Activated CD8-positive, alpha-beta memory T cell treated with anti-CD3 and anti-CD28 coated beads, Interleukin-2, amount 50 U/mL, for 1 hour (primary cell): ENCODE results near the gene GLIS2.
A peak's percentile ranks its signal among the peaks of the same experiment; 100 is the strongest.
"Not testable (repeated sequence)": the region's sequence is repeated elsewhere in the genome, so short reads cannot be mapped to it uniquely, and the experiment has no call there.

Experiments
- DNase-seq: peaks from one replicate; pipeline ENCODE4 v3.0.0-alpha.2; 2020; ENCODE audit errors: extremely low read depth

GLIS2 gene

GRCh38 chr16:4319454-4320421 lies 3.9 kb downstream of the GLIS2 start:
- DNase-seq: no peak

- DNase-seq: no peak
Measured at GRCh38 chr16:4320571-4321137, 4.8 kb downstream of the GLIS2 start.

GRCh38 chr16:4321286-4322120 lies 5.6 kb downstream of the GLIS2 start:
- no peak for DNase-seq

- DNase-seq: no peak
Measured at GRCh38 chr16:4322121-4323052, 6.5 kb downstream of the GLIS2 start.

- DNase-seq: no peak
Measured at GRCh38 chr16:4323071-4323844, 7.4 kb downstream of the GLIS2 start.

- no peak for DNase-seq
Measured at GRCh38 chr16:4323845-4324488, 8.1 kb downstream of the GLIS2 start.

- no peak for DNase-seq
Measured at GRCh38 chr16:4324492-4325252, 8.8 kb downstream of the GLIS2 start.

- DNase-seq: no peak
Measured at GRCh38 chr16:4325253-4325758, 9.4 kb downstream of the GLIS2 start.

GRCh38 chr16:4327386-4328045 lies 11.6 kb downstream of the GLIS2 start:
- DNase-seq: no peak

- peak; percentile 19 for DNase-seq
Measured at GRCh38 chr16:4328046-4328781, 12.3 kb downstream of the GLIS2 start.

- DNase-seq: no peak
Measured at GRCh38 chr16:4328782-4329775, 13.2 kb downstream of the GLIS2 start.

- DNase-seq: no peak
Measured at GRCh38 chr16:4330277-4330874, 14.5 kb downstream of the GLIS2 start.

- DNase-seq: no peak
Measured at GRCh38 chr16:4332083-4332482, 16.2 kb downstream of the GLIS2 start.

GRCh38 chr16:4332623-4333307 lies 16.9 kb downstream of the GLIS2 start:
- DNase-seq: no peak

- DNase-seq: no peak
Measured at GRCh38 chr16:4333308-4333638, 17.4 kb downstream of the GLIS2 start.

- not testable (repeated sequence) for DNase-seq
Measured at GRCh38 chr16:4333714-4334113, 17.8 kb downstream of the GLIS2 start.
